ENCODE measurements around the gene APOL4.
"Not testable (repeated sequence)": the region's sequence is repeated elsewhere in the genome, so short reads cannot be mapped to it uniquely, and the experiment has no call there.

Gene APOL4

DNA sequence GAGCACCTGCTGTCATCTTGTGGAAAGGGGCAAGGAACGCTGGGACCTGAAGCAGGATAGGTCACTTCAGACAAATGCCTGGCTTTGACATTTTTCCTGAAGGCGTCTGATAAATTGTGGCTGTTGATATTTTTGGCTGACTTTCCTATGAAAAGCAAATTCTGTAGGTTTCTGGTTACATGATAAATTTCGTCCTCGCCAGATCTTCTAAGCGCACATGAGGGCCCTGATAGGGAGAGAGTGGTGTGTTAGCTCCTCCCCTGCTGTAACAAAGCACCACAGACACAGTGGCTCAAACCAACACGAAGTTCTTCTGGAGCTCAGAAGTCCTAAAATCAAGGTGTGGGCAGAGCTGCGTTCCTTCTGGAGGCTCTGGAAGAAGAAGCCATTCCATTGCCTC lies 19.6 kb downstream of the APOL4 start:
- no peak for DNase-seq

DNA sequence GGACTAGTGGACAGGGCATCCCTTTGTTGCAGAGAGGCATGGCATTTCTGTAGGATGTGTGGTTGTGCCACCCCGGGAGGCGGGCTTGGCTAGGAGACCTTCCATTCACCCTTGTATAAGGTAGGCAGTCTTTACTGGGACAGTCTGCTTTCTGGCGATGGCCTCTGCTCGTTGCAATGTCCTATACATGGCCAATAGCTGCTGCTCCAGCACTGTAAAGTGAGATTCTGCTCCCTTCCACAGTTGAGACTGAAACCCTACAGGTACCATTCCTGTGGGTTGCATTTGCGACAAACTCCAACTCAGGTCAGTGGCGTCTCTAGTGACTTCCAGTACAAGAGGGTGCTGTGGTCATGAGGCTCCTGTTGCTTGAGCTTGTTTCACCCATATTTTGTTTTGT lies 20.7 kb downstream of the APOL4 start:
- no peak for DNase-seq

DNA sequence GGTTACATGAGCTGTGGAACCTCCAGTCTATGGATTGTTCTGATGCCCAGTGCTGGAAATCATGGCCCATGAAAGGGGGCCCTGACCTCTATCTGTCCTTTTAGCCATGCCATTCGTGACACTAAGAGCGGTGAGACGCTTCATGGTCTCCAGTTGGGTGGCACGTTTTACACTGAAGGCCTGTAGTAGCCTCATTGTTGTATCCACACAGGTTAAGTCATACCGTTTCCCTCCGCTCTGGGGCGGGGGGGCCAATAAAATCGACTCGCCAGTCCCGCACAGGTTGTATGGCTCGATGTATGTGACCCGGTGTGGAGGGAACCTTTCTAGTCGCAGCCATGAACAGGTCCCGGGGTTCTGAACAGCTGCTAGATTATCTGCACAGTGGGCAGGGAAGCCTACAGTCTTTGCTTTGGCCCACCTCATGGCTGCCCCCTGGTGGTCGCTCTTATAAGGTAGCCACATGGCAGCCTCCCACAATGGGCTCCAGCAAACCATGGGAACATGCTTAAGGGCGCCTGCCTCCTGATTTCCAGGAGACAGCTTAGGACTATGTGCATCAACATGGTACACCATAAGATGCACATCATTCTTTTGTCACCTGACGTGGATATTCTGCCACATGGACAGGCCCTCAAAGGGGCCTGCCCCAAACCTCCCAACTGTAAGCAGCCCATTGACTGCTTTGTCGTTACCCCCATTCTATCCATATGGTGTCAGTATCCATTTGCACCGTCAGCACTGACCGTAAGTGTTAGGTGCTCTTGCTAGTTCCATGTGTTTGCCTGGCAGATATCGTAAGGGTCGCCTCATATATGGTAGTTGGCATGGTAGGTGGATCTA lies 21.4 kb downstream of the APOL4 start:
- peak; percentile 22 for DNase-seq

DNA sequence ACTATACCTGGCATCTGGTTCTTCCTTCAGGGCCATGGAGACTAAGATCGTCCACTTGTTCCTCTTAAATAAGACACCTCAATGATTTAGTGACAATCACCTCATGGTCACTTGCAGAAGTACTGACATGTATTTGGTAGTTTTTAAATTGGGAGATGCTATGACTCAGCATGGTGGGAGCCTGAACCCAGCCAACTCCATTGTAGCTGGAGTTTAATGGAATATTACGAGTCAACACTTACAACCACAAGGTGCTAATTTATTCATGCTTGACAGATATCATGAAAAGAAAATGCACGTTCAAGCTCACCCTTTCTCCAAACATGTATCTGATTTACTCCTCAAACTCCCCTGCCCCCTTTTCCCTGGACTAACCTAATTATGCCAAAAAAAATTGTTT lies 24.4 kb downstream of the APOL4 start:
- no peak for DNase-seq

DNA sequence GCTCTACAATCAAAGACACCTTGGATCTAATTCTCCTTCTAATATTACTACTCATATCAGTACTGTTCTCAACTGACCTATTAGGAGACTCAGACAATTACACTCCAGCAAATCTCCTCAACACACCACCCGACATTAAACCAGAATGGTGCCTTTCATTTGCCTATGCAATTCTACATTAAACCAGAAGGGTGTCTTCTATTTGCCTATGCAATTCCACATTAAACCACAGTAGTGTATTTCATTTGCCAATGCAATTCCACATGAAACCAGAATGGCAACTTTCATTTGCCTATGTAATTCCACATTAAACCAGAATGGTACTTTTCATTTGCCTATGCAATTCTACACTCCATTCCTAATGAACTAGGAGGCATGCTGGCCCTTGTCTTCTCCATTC lies 25.7 kb downstream of the APOL4 start:
- no peak for DNase-seq

DNA sequence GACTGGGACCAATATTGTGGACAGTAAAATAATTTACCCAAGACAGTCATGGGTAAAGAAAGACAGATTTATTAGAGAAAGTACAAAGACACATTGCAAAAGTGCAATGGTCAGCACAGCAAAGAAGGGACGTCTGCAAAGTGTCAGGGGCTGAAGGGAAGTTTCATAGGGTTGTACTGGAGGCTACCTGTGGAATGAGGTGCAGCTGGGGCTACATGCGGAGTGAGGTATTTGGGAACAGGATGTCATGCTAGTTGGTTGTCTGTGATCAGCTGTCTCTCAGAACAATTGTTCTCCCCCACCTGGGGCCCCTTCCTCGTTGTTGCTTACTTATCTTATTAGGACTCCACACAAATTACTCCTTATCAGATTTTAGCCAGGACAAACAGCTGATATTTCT lies 29.7 kb downstream of the APOL4 start:
- DNase-seq: no peak

DNA sequence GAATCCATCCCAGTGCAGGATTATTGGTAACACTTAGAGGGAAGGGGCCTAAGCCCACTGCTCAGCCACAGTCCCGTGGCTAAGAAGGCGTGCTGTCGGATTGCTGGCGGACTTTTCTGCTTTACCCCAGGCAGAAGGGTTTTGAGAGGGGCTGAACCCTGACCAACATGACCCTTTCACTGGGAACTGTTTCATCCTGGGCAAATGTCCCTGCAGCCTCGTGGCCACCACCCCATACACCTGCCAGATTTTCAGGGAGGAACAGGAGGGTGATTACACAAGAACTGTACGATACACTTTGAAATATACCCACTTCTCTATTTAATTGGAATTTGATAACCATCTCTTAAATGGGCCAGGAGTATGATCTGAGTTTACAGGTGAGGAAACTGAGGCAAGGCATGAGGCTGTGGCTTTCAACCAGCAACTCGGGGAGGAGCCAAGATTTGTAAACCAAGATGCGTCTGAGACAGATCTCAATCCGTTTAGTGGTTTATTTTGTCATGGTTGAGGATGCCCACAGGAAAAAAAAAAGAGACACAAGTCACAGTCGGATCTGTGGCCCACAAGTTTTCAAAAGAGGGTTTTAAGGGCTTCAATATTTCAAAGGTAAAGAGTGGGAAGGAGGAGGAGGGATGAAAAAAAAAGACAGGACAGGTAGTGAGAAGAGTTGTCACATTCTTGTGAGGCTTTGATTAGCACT lies 34.9 kb downstream of the APOL4 start:
- DNase-seq: no peak

DNA sequence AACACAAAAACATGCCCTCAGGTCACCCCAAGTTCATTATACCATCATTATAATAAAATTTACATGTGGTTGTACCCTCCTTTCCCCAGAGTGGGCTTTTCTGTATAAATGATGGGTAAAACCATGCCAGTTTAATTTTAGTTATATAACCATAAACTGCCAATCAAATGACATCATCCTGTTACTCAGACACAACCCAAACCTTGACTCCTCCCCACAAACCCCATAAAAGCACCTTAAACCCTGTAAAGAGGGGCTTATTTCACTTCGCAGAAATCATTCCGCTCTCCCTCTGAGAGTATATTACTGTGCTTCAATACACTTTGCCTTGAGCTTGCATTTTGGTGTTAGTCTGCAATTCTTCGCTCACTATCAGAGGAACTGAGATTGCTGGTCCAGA lies 35.5 kb downstream of the APOL4 start:
- no peak for DNase-seq

DNA sequence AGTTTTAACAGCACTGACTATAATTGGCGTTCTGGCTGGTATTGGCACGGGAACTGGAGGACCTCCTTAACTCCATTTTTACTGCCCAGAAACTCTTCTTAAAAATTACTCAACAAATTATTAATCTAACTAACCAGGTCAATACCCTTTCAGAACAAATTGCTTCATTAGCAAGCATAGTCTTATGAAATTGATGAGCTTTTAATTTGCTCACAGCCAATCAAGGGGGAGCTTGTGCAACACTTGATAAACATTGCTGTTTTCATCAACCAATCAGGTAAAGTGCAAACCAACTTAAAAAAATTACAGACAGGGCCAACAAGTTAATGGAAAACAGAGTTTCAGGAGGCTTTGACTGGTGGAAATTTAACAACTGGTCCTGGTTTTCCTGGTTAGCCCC lies 36.5 kb downstream of the APOL4 start:
- DNase-seq: no peak

DNA sequence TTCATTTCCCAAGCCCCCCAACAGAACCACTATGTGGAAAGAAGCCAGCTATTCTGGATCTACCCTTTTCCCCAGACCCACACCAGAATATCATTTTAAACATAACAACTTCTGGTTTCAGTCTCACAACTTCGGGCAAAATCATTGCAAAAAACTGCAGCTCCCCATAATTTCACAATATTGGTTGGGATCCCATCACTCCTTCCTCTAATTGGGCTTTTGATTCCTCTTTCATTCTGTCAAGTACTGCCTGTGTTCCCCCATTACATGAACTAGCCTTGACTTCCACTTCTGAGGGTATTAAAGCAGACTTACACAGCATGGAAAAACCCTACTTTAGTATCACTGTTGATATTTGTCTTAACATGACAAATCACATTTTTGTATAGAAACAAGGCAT lies 37.0 kb downstream of the APOL4 start:
- no peak for DNase-seq

DNA sequence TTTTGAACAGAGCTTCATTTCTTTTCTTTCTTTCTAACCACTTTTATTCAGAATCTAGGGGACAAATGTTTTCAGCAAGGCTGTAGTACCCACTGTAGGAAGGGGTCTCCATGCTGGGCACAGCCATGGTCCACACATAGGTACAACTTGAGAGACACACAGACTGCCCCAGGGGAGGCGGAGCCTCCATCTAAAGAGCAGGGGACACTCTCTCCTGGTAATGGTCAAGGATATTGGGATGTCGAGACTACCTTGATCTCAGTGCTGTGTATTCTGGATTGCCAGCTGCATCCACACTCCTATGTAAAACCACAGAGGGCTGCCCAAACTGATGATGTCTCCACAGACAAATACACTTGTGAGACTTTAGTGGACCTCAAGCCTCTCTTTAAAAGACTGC lies 38.1 kb downstream of the APOL4 start:
- no peak for DNase-seq

DNA sequence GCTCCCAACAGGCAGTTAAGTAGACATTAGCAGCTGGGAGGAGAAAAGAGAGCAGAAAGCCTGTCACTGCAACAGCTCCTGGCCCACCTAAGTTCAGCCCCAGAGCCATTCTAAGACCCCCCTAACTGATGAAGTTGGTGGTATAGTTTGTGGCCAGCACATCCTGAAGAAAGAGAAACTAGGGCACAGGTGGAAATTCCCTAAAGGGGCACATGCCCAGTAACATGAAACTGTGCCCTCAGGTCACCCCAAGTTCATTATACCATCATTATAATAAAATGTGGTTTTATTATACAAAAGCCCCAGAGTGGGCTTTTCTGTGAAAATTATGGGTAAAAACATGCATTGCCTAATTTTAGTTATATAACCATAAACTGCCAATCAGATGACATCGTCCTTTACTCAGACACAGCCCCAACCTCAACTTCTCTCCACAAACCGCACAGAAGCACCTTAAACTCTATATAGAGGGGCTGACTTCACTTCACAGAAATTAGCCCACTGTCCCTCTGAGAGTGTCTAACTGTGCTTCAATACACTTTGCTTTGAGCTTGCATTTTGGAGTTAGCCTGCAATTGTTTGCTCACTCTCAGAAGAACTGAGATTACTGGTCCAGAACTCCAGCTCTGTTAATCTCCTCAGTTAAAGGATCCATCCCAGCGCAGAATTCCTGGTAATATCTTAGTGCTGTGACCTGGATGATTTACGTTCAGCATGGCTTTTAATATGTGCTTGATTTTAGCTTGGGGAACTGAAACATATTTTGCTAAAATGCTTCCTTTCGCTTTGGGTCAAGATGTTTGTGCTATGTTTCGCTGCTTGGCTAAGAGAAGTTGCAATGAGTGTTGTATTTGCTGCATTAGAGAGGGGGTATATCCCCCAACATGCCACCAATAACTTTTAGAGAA lies 39.2 kb downstream of the APOL4 start:
- no peak for DNase-seq

DNA sequence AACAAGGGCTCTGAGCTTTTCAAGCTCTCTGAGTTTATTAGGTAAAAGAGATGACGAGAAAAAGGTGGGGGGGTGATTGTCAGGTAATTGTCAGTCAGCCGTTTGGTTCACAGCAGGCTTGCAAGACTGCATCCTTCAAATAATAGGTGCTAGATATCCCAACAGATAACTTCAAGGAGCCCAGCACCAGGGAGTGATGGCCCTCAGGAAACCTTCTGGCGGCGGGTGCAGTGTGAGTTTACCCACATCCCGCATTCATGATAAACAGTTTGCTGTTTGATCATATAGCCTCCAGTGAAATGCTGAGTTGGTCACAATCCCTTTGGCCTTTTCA lies 39.8 kb downstream of the APOL4 start:
- DNase-seq: not testable (repeated sequence)

DNA sequence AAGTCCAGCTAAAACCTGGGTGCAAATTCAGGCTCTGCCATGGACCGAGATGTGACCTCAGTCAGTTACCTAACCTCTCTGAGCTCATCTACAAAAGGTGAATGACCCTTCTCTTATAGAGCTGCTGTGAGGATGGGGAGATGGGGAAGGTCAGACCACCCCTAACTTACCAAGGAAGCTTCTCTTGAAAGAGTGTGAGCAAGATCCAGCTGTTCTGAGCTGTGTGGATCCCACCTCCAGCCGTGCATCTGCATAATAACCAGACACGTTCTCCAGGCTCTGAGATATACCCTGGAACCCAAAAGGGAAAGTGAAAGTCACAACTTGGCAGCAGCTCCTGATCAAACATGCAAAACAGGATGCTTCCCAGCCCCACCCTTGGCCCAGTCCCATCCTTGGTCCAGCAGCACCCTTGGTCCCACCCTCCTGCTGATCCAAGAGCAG lies 41.1 kb downstream of the APOL4 start, which contains the start of gene APOL3:
TSS of gene APOL3 (minus strand) at position 257 of the 444 bp plus-strand sequence. CDS start 11,700 bp downstream, outside the sequence.
- DNase-seq: no peak

DNA sequence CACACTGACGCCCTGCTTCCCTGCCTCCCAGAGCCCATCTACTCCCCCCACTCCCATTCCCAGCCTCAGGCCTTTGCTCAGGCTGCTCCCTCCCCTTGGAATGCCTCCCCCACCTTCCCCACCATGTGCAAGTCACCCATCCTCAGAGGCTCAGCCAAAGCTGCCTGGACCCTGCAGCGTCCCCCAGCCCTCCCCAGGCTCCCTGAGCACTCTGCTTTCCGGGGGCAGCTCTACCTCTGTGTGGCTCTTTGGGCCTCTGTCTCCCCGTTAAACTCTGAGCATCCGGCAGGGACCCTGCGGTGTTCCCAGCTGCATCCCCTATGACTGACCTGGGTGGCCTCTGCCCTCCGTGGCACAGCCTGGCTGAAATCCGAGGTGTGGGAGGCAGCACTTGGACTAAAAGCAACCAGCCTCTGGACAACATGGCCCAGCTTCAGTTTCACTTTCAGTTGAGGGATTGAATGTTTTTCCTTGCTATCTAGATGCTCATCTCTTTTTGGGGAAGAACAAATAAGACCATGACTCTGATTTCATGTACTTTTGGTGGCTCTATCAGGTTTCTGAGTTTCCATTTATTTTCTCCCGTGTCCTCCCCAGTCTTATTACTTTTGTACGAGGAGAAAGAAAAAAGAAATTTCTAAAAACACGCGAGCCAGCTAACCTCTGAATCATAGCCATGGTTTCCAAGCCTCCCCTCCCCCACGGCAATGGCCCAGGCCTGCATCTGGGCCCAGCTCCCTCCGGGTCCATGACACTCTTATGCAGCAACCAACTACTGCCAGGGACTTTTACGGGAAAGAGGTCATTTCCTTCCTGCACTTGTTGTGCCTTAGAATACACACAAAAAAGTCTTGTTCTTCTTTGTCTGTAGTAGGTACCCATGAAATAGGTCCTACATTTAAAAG lies 44.8 kb downstream of the APOL4 start:
- DNase-seq: no peak

DNA sequence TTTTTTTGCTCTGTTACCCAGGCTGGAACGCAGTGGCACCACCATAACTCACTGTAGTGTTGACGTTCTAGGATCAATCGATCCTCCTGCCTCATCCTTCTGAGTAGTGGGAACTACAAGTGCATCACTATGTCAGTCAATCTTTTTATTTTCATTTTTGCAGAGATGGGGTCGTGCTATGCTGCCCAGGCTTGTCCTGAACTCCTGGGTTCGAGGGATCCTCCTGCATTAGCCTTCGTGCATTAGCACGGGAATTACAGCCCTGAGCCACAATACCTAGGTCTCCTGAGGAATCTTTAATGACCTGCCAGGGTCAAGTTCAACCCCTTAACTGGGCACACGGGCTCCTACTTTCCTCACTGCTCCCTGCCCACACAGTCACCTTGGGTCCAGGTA lies 45.5 kb downstream of the APOL4 start:
- no peak for DNase-seq

DNA sequence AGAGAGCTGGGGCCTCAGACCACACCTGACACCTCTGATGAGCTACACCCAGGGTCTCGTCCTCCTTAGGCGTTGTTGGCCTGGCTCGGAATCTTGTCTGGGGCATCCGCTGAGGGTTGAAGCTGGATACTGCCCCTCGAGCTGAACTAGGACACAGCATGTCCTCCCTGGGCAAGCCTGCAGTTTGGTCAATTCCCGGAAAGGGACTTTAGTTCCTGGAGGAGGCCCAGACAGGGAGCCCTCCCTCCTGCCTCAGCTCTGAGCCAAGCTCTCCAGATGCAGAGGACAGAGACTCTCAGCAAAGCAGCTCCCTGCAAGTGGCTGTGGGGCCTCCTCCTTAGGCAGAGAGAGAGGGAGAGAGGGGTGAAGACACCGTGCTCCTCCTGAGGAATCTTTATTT lies 45.9 kb downstream of the APOL4 start:
- no peak for DNase-seq

DNA sequence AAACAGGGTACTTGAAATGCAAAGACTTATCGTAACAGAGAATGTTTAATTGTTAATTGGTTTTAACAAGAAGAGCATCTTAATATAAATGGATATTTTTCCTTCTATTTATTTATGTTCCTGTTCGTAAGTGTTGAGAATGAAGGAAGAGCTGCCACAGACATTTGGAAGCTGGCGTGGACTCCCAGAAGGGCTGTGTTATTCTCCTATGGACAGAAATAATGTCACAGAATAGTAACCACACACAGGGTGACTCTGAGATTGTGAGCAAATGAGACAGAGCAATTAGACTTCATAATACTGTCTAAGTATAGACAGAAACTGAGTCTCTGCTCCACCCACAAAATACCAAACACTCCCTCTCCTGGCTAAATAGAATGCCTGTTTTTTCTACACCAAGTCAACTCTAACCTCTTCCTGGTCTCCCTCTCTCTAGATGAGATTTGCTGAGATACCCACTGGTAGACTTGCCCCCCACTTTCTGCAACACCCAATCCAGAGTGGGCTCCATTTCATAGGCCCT lies 47.1 kb downstream of the APOL4 start:
- no peak for DNase-seq

DNA sequence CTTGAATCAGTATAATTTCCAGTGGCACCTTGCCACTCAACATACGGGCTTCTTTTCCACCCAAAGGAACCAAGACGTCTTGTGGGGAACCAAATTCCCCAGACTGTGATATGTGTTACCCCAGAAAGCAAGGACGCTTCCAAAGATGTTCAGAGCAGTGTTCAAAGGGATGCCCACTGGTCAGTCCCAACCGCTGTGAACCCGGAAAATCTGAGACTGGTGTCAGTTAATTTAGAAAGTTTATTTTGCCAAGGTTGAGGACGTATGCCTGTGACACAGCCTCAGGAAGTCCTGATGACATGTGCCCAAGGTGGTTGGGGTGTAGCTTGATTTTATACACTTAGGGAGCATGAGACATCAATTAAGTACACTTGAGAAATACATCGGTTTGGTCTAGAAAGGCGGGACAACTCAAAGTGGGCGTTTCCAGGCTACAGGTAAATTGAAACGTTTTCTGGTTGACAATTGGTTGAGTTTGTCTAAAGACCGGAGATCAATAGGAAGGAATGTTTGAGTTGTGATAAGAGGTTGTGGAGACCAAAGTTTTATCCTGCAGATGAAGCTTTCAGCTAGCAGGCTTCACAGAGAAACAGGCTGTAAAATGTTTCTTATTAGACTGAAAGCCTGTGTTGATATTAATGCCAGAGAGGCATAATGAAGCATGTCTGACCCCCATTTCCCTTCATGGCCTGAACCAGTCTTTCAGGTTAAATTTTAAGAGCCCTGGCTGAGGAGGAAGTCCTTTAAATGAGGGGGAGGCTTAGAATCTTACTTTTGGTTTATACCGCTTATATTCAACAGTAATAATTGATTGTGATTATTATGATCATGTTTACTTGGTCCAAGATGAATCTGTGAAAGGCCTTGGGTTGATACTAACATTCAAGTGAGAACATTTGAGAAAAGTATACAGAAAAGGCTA lies 47.8 kb downstream of the APOL4 start:
- DNase-seq: no peak

DNA sequence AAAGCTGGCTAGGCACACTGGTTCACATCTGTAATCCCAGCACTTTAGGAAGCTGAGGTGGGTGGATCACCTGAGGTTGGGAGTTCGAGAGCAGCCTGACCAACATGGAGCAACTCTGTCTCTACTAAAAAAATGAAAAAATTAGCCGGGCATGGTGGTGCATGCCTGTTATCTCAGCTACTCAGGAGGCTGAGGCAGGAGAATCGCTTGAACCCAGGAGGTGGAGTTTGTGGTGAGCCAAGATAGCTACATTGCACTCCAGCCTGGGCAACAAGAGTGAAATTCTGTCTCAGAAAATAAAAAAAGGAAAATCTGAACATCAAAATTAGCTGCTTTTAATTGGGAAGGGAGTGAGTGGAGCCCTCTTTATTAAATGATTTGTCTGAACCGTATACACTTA lies 48.8 kb downstream of the APOL4 start:
- not testable (repeated sequence) for DNase-seq

DNA sequence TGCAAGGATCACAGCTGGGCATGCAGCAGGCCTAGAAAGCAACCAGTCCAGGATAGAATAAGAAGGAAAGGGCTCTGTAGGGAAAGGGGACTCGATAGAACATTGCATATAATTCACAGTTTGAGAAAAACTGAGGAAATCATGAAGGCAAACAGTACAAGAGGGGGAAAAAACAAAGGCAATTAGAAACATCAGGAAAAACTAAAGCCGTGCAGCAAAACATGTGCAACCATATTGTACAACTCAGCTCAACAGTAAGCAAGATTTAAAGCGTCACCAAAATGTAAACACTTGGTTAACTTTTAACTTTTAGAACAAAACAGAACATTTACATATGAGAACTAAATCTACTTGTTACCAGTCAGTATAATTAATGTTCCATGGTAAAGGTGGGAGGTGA lies 49.5 kb downstream of the APOL4 start:
- DNase-seq: no peak

All from NCI-H2171 treated with DMSO at 0.1 percent for 48 hours (cell line).